HG03095 (cell line): ENCODE data around the gene GRIK2.
"Not testable (repeated sequence)": the region's sequence is repeated elsewhere in the genome, so short reads cannot be mapped to it uniquely, and the experiment has no call there.

Experiments used
- ATAC-seq: cut with Tn5 transposase; IDR thresholded peaks from one replicate; pipeline ENCODE4 v1.9.1; 2021; ENCODE audit warnings: moderate library complexity; ENCODE audit not compliant: unreplicated experiment

The GRIK2 gene

DNA sequence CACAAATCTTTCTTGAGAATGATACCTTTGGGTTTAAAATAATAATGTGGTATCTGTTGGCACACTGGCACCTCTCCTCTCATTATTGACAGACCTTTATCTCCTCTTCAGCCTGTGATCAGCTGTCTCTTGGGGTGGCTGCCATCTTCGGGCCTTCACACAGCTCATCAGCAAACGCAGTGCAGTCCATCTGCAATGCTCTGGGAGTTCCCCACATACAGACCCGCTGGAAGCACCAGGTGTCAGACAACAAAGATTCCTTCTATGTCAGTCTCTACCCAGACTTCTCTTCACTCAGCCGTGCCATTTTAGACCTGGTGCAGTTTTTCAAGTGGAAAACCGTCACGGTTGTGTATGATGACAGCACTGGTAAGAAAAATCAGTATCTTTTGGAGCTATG, 232.8 kb downstream of the GRIK2 start:
- ATAC-seq: no peak

DNA sequence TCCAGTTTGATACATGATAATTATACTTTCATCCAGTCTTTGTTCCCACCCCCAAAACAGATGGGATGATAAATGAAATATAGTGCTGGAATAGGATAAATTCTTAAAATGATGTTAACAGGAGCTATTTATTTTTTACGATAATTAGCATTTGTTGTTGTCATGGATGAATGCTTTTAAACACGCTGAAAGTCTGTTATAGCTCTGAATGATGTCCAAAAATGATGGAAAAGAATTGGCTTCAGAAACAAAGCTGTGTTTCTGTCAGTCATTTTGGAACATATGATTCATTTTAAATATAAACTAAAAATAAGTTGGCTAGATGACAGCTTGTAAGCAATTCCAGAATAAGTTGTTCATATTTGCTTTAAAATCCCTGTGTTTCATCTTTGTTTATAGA, 237.4 kb downstream of the GRIK2 start:
- ATAC-seq: no peak

DNA sequence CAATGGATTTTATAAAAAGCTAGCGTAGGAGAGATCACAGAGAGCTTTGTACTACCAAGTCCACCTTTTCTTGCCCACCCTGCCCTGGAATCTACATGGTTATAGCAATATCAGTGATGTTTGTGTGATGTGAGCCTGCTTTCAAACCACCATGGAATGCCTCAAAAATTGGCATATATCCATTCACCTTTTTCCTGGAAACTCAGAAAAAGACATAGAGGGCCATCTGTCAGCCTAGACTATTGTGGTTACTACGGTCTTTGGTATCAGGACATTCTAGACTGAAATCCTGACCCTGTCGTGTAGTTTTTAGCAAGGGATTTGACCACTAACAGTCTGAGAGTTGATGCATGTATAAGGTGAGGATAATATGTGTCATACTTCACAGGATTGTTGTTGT, 239.6 kb downstream of the GRIK2 start:
- ATAC-seq: no peak

DNA sequence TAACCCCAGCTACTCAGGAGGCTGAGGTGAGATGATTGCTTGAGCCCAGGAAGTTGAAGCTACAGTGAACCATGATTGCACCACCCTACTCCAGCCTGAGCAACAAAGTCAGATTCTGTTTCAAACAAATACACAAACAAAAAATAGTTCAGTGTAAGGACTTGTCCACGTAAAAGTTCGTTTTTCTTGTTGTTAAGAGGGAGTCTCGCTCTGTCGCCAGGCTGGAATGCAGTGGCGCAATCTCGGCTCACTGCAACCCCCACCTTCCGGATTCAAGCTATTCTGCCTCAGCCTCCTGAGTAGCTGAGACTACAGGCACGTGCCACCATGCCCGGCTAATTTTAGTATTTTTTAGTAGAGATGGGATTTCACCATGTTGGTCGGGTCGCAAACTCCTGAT, 245.4 kb downstream of the GRIK2 start:
- ATAC-seq: not testable (repeated sequence)

DNA sequence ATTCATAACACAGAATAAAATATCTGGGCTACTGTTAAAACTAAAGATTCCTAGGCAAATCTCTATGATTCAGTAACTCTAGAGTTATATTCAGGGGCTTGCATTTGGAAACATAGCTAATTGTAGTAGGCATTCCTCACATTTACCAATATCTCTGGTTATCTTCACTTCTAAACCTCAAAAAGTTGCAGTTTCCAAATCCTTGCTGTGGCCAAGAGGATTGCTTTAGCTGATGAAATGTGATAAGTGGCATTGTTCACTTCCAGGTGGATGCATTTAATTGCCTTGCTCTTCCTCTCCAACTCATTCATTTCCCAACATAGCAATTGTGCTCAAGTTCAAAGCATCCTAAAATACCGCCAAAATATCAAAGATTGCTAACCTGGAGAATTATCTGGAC, 246.6 kb downstream of the GRIK2 start:
- no peak for ATAC-seq

DNA sequence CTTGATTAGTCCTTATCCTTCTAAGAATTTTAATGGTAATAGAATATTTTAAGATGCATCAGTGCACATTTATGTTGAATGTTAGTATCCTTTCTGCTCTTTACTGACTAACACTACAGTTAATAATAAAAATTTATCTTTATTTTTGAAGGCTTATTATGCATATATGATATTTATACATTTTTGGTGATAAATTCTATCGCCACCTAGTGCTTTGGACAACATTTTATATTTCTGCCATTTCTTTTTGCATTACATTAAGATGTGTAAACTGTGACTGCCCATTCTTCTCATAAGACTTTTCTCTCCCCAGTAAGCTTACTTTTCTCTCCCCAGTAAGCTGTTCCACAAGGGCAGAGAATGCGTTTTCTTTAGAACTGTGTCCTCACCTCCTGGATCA, 252.3 kb downstream of the GRIK2 start:
- no peak for ATAC-seq

DNA sequence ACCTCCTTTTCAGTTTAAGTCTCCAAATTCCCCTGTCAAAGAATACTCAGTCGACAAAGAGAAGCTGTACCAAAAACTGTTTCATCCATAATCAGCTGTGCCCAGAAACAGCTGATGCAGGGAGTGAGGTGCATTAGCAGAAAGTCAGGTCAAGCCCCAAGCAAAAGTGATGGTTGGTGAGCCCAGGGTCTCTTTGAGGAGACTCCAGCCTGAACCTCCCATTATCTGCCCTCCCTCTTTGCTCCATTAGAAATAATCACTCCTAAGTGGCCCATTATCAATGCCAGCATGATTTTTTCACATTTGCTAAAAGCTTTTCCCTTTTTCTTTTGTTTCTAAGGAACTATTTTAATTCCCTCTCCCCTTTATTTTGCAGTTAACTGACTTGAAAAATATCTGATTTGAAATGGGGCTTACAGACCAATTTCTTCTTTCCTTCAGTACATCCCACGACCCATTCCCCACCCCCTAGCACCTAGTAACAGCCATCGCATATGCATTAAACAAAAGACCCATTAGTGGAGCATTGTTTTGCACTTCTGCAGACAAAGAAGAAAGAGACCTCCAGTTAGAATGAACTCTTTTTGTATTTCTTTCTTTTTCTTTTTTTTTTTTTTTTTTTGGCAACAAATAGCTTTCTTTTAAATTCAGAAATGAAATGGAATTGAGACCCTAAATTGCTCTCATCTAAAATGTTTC, 257.0 kb downstream of the GRIK2 start:
- no peak for ATAC-seq

DNA sequence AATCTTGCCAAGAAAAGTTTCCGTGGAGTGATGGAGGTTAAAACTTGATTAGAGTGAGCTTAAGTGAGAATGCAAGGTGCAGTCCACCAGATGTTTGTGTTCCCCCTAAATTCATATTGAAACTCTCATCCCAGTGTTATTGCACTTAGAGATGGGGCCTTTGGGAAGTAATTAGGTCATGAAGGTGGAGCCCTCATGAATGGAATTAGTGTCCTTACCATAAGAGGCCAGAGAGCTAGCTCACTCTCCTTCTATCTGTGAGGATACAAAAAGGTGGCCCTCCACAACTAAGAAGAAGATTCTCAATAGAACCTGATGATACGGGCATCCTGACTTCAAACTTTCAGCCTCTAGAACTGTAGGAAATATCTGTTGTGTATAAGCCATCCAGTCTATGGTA, 258.6 kb downstream of the GRIK2 start:
- no peak for ATAC-seq

DNA sequence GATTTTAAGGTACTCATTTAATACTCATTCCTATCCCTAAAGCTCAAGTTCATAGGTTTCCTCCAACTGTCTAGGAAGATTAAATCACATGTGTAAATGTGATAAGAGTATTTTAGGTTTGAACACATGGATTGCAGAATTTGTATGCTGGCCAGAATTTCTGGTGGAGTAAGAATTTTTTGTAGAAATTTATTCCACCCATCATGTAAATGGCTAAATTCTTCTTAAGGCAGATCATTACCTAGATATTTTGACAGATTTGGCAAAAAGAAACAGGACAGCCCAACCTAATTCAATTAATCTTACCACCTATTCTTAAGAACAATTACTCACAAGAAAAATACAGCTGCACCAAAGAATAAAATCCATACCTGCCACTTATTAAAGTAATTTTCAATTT, 261.6 kb downstream of the GRIK2 start:
- no peak for ATAC-seq

DNA sequence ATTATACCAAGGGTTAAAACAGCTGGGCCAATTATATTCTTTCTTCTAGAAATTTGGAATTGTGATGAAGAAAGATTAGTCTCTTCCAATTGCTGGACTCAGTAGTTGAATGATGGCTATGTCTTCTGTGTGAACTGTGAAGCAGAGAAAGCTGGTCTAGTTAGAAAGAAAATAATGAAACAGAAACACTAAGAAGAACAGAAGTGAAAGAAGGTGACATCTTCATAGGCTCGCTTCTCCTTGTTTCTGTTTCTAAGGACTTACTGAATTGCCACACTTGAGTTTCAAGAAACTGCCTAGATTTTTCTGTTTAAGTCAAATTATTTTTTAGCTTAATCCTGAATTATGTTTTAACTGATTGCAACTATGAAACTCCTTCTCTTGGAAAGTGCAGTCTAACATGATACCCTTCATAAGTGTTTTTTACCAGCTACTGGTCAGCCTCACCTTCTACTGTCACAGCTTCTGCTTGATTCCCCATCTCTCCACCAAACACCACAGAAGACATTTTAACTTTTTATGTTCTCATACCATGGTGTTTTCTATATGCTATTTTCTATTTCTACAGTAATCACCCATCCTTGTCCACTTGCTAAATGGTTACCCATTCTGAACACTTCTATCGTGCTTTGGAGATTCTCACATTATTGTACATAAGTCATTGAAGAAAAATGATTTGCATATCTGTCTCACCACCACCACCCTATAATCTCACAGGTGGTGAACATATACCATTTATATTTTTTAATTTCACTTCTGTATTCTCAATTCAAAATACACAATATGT, 268.8 kb downstream of the GRIK2 start:
- peak; percentile 94 for ATAC-seq

DNA sequence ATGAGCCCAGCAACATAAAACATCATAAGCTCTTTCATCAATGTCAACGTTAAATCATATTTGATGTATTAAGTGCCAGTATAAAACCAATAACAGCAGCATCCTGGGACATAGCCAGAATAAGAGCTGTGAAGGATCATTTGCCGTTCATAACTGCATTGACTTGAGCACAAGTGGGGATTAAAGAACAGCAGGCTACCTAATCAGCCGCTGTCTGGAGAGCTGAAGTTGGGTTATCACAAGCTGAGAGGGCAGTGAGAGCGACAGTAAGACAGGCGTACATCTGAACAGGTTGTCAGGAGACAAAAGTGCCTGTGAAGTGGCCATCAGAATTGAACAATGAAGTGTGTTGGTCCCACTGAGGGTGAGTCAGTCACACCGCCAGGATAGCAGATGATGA, 269.6 kb downstream of the GRIK2 start:
- no peak for ATAC-seq

DNA sequence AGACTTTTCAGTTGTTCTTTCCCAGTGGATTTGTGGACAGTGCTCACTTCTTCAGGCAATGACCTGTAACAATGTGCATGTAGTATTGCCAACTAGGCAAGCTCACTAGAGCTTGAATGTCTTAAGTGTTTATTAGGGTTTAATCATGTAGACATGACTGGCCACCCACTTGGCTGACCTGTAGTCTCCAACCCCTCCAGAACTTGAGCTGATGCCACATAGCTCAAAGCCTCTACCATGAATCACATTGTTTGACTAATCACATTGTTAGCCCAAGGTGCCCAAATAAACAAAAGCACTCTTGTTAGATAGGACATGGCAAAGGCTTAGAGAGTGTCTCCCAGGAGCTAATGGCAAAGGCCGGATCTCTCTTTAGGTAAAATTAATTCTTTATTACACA, 272.7 kb downstream of the GRIK2 start:
- no peak for ATAC-seq

DNA sequence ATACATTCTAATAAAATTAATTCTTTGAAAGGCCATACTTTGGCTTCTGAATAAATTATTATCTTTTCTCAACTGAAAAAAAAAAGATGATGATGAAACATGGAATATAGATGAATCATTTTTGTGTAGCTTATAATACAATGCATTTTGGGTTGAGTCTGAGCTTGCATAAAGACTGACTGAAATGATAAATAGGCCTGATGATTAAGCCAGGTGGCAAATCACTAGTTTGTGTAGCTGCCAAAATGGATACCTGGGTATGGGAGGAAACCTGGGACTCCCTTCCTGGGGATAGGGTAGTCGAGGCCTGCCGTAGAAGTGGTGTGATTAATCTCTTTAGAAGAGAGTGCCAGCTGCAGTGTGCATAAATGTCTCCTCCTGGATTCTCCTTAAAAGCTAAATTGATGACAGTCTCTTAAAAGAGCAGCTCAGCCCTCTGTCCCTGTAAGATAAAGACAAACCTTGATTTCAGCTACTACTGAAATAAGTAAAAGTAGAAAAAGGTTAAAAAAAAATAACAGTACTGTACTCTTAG, 275.1 kb downstream of the GRIK2 start:
- no peak for ATAC-seq

DNA sequence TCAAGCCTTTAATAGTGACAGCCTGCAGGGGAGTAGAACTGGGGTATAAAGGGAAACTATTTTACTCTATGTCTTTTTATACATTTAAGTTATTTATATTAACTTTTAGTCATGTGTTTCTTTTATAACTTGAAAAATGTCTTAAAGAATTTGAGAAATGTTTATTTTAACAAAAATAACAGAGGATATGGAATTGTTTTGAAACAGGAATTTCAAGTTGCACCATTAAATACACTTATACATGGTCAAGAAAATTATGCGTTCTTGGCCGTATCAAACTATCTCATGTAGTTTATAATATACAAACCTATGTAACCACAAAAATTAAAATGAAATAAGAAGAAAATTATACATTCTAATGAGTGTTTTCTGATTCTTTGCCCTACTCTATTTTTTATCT, 282.7 kb downstream of the GRIK2 start:
- no peak for ATAC-seq

DNA sequence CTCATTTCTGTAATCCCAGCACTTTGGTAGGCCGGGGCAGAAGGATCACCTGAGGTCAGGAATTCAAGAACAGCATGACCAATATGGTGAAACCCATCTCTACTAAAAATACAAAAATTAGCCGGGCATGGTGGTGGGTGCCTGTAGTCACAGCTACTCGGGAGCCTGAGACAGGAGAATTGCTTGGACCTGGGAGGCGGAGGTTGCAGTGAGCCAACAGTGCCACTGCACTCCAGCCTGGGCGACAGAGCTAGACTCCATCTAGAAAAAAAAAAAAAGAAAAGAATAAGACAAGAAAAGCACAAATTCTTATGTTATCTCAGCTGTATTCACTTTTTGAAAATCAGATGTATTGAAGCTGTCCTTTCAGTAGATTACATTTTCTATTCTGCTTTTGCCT, 289.4 kb downstream of the GRIK2 start:
- ATAC-seq: no peak

DNA sequence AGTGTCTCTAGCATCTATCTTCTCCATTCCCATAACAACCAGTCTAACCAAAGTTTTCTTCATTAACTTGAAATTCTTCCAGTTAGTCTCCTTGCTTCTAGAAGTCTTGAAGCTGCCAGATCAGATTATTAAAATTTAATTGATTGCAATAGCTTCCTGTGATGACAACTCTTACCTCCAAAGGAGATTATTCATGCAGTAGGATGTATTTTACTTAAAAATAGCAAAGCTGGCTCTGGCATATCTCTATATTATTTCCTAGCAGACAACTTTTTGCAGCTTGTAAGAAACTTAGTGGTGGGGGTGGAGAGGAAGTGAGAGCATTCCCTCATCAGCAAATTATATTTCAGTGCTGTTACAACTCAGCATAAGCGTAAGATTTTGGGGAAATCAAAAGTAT, 290.4 kb downstream of the GRIK2 start:
- ATAC-seq: no peak

DNA sequence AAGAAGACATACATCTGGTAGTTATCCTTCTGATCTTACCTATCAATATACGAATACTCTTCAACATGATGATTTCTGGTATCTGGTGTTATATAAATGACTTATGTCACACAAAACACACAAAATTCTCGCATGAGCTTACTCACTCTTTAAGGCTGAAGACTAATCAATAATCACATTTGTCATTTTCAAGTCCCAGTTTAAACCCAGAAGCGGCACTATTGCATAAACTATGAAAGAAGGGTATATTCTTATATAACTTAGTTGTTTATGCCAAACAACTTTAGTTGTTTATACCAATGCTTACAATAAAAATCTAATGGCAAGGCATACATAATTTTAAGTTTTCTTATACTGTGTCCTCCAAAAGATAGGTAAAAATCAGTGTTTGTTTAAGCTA, 293.1 kb downstream of the GRIK2 start:
- ATAC-seq: no peak

DNA sequence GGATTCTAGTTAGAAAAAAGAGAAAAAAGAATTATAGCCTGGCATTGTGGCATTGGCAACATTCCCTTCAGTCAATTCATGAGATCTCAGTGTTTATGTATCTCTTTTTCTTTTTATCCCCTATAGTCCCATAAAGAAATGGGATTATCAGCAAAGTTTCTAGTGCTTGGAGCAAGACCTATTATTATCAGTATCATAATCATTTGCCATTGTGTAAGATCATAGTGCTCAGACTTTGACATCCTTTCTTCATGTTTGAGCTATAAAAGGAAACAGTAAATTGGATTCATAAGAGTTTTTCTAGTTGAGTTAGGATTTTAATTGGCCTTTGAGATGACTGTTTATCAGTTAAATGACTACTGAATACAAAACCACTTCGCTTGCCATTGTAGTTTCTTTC, 295.6 kb downstream of the GRIK2 start:
- no peak for ATAC-seq

DNA sequence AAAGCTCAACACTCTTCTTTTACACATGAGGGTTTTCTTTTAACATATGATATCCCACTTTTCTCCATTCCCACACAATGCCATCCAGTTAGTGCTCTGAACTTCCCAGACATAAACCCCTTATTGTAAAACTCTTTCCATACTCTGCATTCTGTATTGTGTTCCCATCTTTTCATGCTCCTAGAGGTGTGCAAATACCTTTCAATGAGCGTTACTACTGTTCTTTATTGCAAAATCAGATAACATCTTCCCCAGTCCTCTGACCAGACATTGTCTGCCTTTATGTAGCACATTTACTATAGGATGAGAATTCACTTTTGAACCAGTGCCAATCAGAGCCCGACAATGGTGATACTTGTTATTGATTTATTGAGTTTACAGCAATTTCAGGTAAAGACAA, 296.2 kb downstream of the GRIK2 start:
- ATAC-seq: no peak

DNA sequence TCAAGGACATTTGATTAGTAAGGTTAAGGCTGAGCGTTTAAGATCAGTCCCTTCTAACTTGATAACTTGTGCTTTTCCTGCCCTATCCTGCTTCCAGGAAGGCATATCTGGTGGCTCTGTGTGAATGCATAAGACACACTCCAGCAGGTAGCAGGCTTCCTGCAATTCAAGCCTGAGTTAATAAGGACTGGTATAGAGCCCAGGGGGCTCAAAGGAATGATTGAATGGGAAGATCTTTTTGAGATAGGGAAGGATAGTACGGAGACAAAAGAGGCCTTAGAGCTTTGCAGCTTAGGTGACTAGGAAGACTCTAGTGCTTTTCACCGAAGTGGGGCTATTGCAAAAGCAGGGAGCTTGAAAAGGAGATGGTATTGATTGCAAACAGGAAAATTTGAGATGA, 307.1 kb downstream of the GRIK2 start:
- ATAC-seq: no peak

DNA sequence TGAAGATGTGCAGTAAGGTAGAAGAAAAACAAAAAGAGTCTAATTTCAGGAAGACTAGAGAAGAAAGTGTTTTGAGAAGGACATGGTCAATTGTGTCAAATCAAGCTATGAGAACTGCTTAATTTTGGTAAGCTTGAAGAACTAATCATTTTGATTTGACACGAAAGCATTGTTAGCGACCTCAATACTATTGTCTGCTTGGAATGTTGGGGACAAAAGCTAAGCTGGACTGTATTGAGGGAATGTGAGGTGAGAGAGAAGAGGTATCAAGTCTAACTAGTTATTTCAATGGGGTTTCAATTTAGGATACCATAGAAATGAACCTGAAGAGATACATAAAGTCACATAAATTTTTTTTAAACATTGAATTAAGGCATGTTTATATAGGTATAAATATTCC, 309.8 kb downstream of the GRIK2 start:
- ATAC-seq: no peak

DNA sequence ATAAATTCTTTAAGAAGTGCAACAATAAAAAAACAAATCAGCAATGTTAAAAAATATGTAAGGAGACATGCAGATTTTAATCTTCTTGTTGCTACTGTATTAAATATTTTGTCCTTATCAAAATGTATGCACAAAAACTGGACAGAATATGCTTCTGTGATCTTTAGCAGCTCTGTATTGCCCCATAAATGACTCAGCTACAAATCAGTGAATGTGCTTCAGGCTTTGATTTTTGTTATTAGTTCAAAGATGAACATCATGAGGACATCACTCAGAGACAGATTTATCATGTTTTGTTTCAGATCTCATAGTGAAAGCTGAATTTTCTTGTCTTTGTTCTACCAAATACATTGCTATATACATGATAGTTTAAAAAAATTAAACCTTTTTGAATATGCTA, 312.4 kb downstream of the GRIK2 start:
- ATAC-seq: no peak
